Fibroblast of lung (primary cell): Measurements from ENCODE around the gene CROCC2. TPM values are rescaled to one million over a fixed set of nuclear protein-coding genes. Genes with fewer than 3 reads are reported as not detected.

Experiments
- DNase-seq, 2 donors: peaks; one replicate each; pipeline versions ENCODE4 v3.0.0 to v3.0.0-alpha.2; 2010; ENCODE audit warnings: low read depth in 2 of 2
- H2AFZ ChIP-seq: 2 replicates; pipeline ENCODE4 v1.5.1; 2012; ENCODE audit warnings: low read length, control low read depth, inconsistent platforms
- H3K27ac ChIP-seq: 2 replicates; pipeline ENCODE4 v1.5.1; 2011; ENCODE audit warnings: low read length, control low read depth; ENCODE audit not compliant: insufficient read depth
- H3K27me3 ChIP-seq: 2 replicates; pipeline ENCODE4 v1.5.1; 2011; ENCODE audit warnings: mild to moderate bottlenecking, low read length; ENCODE audit not compliant: control insufficient read depth, insufficient read depth
- H3K36me3 ChIP-seq: 2 replicates; pipeline ENCODE4 v1.5.1; 2011; ENCODE audit warnings: low read length; ENCODE audit not compliant: control insufficient read depth, insufficient read depth
- H3K4me1 ChIP-seq: 2 replicates; pipeline ENCODE4 v1.5.1; 2011; ENCODE audit warnings: low read length; ENCODE audit not compliant: control insufficient read depth, insufficient read depth; ENCODE audit errors: extremely low read depth
- H3K4me2 ChIP-seq: 2 replicates; pipeline ENCODE4 v1.5.1; 2011; ENCODE audit warnings: low read length, control low read depth; ENCODE audit not compliant: insufficient read depth; ENCODE audit errors: extremely low read depth
- H3K4me3 ChIP-seq, 4 experiments: fragments of 200-600 bp in 1 of 4; sonication (generic) in 1 of 4; replicated peaks in 1 of 4; 2 replicates each; pipeline ENCODE4 v1.5.1; 2011 to 2016; ENCODE audit warnings: low read length in 4 of 4, low read depth in 3 of 4, mild to moderate bottlenecking in 3 of 4, control low read depth in 2 of 4, inconsistent platforms in 1 of 4, mixed read lengths in 1 of 4; ENCODE audit not compliant: insufficient read depth in 1 of 4; ENCODE audit errors: control extremely low read depth in 1 of 4
- H3K79me2 ChIP-seq: 2 replicates; pipeline ENCODE4 v1.5.1; 2012; ENCODE audit warnings: mild to moderate bottlenecking, low read length, inconsistent platforms; ENCODE audit not compliant: control insufficient read depth, insufficient read depth
- H3K9ac ChIP-seq: 2 replicates; pipeline ENCODE4 v1.5.1; 2011; ENCODE audit warnings: mild to moderate bottlenecking, low read length, control low read depth; ENCODE audit not compliant: insufficient read depth
- H3K9me3 ChIP-seq: 2 replicates; pipeline ENCODE4 v1.5.1; 2012; ENCODE audit warnings: low read depth, low read length; ENCODE audit not compliant: control insufficient read depth, insufficient read depth
- H4K20me1 ChIP-seq: 2 replicates; pipeline ENCODE4 v1.5.1; 2011; ENCODE audit warnings: low read length; ENCODE audit not compliant: control insufficient read depth, insufficient read depth; ENCODE audit errors: extremely low read depth
- CTCF ChIP-seq, 2 donors: IDR thresholded peaks in 1 of 2; conservative IDR thresholded peaks in 1 of 2; 1 replicate in 1 of 2; 2 replicates in 1 of 2; pipeline ENCODE4 v1.5.1; 2011 to 2012; ENCODE audit warnings: low read length in 2 of 2, control low read depth in 1 of 2, inconsistent platforms in 1 of 2, low read depth in 1 of 2, mild to moderate bottlenecking in 1 of 2
- EZH2 ChIP-seq: IDR thresholded peaks from 2 replicates; pipeline ENCODE4 v1.5.1; 2012; ENCODE audit warnings: low read length, control low read depth, mild to moderate bottlenecking; ENCODE audit errors: missing control alignments
- polyA plus RNA-seq, 2 donors: library from polyadenylated mRNA; depleted of rRNA in 1 of 2; stranded (reverse) in 1 of 2; unstranded in 1 of 2; fragments of >200 nt; gene quantifications; 2 replicates each; pipeline ENCODE4 v1.2.1, GENCODE V29; 2011 to 2012; ENCODE audit warnings: missing spikeins in 1 of 2
- total RNA-seq: library from RNA; depleted of rRNA; stranded (reverse); fragments of >200 nt; gene quantifications from 2 replicates; pipeline ENCODE4 v1.2.1, GENCODE V29; 2014

The CROCC2 gene
- total and polyA plus RNA-seq, 2 donors (not counting 1 experiment from before 2014, with no cell fraction given), result 0.12 to 0.33 TPM

DNA sequence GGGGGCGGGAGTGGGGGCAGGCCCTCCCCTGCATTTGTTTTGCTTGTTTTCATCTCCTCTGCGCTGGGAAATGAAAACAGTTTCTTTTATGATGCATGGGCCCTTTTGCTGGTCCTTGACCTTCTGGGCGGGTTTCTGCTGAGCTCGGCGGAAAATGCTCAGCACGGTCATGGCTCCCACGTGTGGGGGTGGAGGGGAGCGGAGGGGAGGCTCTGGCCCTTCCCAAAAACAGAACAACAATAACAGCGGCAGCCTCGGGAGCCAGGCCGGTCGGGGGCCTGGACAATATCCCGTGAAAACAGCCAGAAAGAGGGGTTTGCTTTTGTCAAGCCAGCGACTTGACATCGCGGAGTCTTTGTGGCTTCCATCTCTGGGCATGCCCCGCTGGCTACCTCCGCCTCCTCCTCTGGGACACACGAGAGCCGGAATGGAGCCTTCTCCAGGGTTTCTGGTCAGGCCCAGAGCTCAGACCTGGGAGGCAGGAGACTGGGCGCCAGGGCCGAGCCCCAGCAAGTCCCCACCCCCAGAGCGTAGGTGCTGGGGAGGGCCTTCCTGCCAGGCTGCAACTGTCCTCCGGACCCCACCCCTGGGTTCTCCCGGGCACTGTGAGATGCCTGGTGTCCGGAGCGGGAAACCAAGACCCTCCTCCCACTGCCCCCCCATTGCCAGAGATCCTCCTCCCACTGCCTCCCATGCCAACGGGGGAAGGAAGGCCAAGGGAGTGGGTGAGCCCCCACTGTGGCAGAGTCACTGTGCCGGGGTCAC lies 56.3 kb downstream of the CROCC2 start:
- peak overlapping the region; percentile 7 for H3K9ac ChIP-seq
- no peaks in the 10 kb centered on the region for H3K36me3 ChIP-seq
- H3K4me1 ChIP-seq, result peaks cover 21% of the 10 kb centered on the region
- peak in 1 of 2 donors; percentile 95 for DNase-seq
- no peaks in the 10 kb centered on the region for H4K20me1 ChIP-seq
- H3K4me3 ChIP-seq, result no peak overlapping the region
- no peaks in the 10 kb centered on the region for H3K79me2 ChIP-seq
- peak overlapping the region; percentile 59 for H3K4me2 ChIP-seq
- peak overlapping the region; percentile 65 for H2AFZ ChIP-seq
- no peaks in the 10 kb centered on the region for H3K9me3 ChIP-seq
- H3K27ac ChIP-seq, result peak overlapping the region; percentile 14
- TF ChIP-seq CTCF (conservative IDR thresholded peaks at IDR 0.05 in 1 of 2, IDR thresholded peaks at IDR 0.05 in 1 of 2; ENCODE audit: low read depth in 1 of 2, low read length in 2 of 2) (no peak), EZH2 (no peak)
- no peaks in the 10 kb centered on the region for H3K27me3 ChIP-seq

DNA sequence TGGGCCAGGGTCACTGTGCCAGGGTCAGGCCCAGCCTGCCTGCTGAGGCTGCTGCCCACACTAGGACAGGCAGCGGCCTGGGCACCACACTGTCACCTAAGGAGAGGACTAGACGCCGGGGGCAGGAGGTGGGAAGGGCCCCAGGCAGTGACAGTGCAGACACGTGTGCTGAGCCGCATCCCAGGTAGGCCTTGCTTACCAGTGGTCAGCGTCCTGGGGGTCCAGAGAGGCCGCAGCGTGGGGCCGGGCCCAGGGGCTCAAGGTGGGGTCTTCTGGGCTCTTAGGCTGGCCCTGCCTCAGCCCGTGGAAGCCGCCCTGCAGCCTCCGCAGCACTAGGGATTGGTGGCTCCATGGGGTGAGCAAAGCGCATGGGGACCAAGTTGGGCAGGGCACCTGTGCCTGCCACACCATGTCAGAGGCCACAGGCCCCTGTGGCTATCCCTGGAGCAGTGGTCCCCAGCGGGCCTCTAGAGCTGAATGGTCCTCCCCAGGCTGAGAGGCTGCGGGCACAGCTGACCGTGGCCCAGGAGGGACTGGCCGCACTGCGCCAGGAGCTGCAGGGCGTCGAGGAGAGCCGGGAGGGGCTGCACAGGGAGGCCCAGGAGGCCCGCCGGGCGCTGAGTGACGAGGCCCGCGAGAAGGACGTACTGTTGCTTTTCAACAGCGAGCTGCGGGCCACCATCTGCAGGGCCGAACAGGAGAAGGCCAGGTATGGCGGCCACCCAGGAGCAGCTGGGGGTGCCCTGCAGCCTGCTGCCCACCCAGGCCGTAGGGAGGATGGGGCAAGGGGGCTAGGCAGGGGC lies 57.1 kb downstream of the CROCC2 start:
- Histone ChIP-seq H3K36me3 (no peaks in the 10 kb centered on the region), H3K9ac (no peak overlapping the region), H3K27me3 (no peaks in the 10 kb centered on the region), H4K20me1 (no peaks in the 10 kb centered on the region), H3K4me3 (no peak overlapping the region), H3K9me3 (no peaks in the 10 kb centered on the region), H3K4me2 (no peak overlapping the region), H3K27ac (no peak overlapping the region), H2AFZ (no peak overlapping the region), H3K79me2 (no peaks in the 10 kb centered on the region), H3K4me1 (peaks cover 21% of the 10 kb centered on the region)
- no peak for DNase-seq
- TF ChIP-seq EZH2 (no peak), CTCF (conservative IDR thresholded peaks at IDR 0.05 in 1 of 2, IDR thresholded peaks at IDR 0.05 in 1 of 2; ENCODE audit: low read depth in 1 of 2, low read length in 2 of 2) (no peak)

DNA sequence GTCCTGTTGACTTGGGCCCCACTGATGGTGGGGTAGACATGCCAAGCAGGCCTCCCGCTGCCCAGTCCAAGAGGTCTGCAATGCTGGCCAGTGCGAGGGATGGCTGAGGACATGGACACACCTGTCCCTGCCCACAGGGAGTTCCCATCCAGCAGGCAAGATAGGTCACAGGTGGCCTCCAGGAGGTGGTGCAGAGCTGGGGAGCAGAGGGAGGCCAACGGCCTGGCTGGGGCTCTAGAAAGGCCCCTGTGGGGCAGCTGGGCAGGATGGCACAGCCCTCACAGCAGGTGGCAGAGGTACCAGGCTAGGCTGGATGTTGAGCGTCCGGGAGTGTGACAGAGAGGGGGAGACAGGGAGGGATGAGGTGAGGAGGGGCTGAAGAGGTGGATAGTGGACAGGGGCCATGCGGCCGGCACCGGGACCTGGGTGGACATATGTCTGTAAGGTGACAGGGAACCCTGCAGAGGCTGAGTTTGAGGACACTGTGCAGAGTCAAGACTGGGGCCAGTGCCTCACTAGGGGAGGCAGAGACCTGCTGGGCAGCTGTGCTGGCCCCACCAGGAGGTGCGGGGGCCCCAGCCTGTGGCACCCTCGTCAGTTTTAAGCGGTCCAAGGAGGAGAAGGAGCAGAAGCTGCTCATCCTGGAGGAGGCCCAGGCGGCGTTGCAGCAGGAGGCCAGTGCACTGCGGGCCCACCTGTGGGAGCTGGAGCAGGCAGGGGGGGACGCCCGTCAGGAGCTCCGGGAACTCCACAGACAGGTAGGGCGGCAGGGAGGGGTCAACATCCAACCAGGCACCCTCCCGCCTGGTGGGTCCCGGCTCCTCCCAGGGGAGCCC lies 58.0 kb downstream of the CROCC2 start:
- no peaks in the 10 kb centered on the region for H3K79me2 ChIP-seq
- H4K20me1 ChIP-seq, result no peaks in the 10 kb centered on the region
- no peak overlapping the region for H3K4me2 ChIP-seq
- H3K4me1 ChIP-seq, result peaks cover 21% of the 10 kb centered on the region
- no peaks in the 10 kb centered on the region for H3K9me3 ChIP-seq
- no peaks in the 10 kb centered on the region for H3K27me3 ChIP-seq
- no peak for DNase-seq
- H3K9ac ChIP-seq, result no peak overlapping the region
- H3K4me3 ChIP-seq, result no peak overlapping the region
- no peak overlapping the region for H2AFZ ChIP-seq
- H3K27ac ChIP-seq, result no peak overlapping the region
- no peaks in the 10 kb centered on the region for H3K36me3 ChIP-seq
- no peak for TF ChIP-seq CTCF (conservative IDR thresholded peaks at IDR 0.05 in 1 of 2, IDR thresholded peaks at IDR 0.05 in 1 of 2; ENCODE audit: low read depth in 1 of 2, low read length in 2 of 2)
- no peak for TF ChIP-seq EZH2
